Measurements from ENCODE around the gene SLC17A4.

GRCh38 chr6:25706314-25707014, 48.1 kb upstream of the SLC17A4 start:
- TF ChIP-seq CTCF (IDR thresholded peaks at IDR 0.05) (no peak), POLR2A (IDR thresholded peaks at IDR 0.05) (no peak), EP300 (IDR thresholded peaks at IDR 0.05) (no peak)

Measured in tibial nerve (tissue), 4 donors.